DOHH2 (cell line): ENCODE measurements around the gene HYOU1.
"Not testable (repeated sequence)": the region's sequence is repeated elsewhere in the genome, so short reads cannot be mapped to it uniquely, and the experiment has no call there.

Experiments
- H3F3A ChIP-seq: fragments of 200-600 bp; sonication (generic), shearing (Covaris generic); 2 replicates; pipeline ENCODE4 v1.6.0; 2016; ENCODE audit warnings: antibody characterized with exemption, mild to moderate bottlenecking; ENCODE audit not compliant: control insufficient read depth, insufficient read depth
- H3K27ac ChIP-seq: fragments of 200-600 bp; sonication (generic); 2 replicates; pipeline ENCODE4 v1.5.1; 2014; ENCODE audit warnings: low read depth, mild to moderate bottlenecking, low read length, moderate library complexity
- H3K27me3 ChIP-seq: fragments of 200-600 bp; sonication (generic); 2 replicates; pipeline ENCODE4 v1.6.1; 2014; ENCODE audit warnings: mild to moderate bottlenecking, low read length, mixed read lengths; ENCODE audit not compliant: control insufficient read depth
- H3K36me3 ChIP-seq: fragments of 200-600 bp; sonication (generic); 2 replicates; pipeline ENCODE4 v1.6.1; 2014; ENCODE audit warnings: mild to moderate bottlenecking, low read length, moderate library complexity, mixed read lengths; ENCODE audit not compliant: control insufficient read depth
- H3K4me1 ChIP-seq: fragments of 200-600 bp; sonication (generic); 2 replicates; pipeline ENCODE4 v1.6.1; 2014; ENCODE audit warnings: mild to moderate bottlenecking, low read length, mixed read lengths; ENCODE audit not compliant: control insufficient read depth
- H3K4me2 ChIP-seq: fragments of 200-600 bp; sonication (generic); 2 replicates; pipeline ENCODE4 v1.6.0; 2014; ENCODE audit warnings: mild to moderate bottlenecking, low read length, moderate library complexity
- H3K4me3 ChIP-seq: fragments of 200-600 bp; sonication (generic); 2 replicates; pipeline ENCODE4 v1.5.1; 2014; ENCODE audit warnings: mild to moderate bottlenecking, low read length, mixed read lengths
- H3K79me2 ChIP-seq: fragments of 200-600 bp; sonication (generic); 2 replicates; pipeline ENCODE4 v1.6.1; 2014; ENCODE audit warnings: mild to moderate bottlenecking, low read length, mixed read lengths; ENCODE audit not compliant: control insufficient read depth
- H3K9me2 ChIP-seq: fragments of 200-600 bp; sonication (generic); replicated peaks from 2 replicates; pipeline ENCODE4 v1.6.1; 2014; ENCODE audit warnings: mild to moderate bottlenecking, low read length, mixed read lengths; ENCODE audit not compliant: control insufficient read depth
- H3K9me3 ChIP-seq: fragments of 200-600 bp; sonication (generic); 2 replicates; pipeline ENCODE4 v1.6.1; 2014; ENCODE audit warnings: antibody characterized with exemption, low read length, mixed read lengths; ENCODE audit not compliant: control insufficient read depth, insufficient read depth
- H4K20me1 ChIP-seq: fragments of 200-600 bp; sonication (generic); 2 replicates; pipeline ENCODE4 v1.6.0; 2014; ENCODE audit warnings: low read depth, mild to moderate bottlenecking, antibody characterized with exemption, low read length, moderate library complexity; ENCODE audit not compliant: control insufficient read depth, insufficient read depth
- CTCF ChIP-seq: fragments of 200-600 bp; sonication (generic); IDR thresholded peaks from one replicate; pipeline ENCODE4 v1.5.1; 2014; ENCODE audit warnings: antibody characterized with exemption, mild to moderate bottlenecking, low read depth, low read length; ENCODE audit not compliant: poor library complexity, severe bottlenecking
- EZH2phosphoT487 ChIP-seq: fragments of 200-600 bp; sonication (generic); IDR thresholded peaks from 2 replicates; pipeline ENCODE4 v1.6.1; 2017; ENCODE audit warnings: borderline replicate concordance, mild to moderate bottlenecking, antibody characterized with exemption, low read length, moderate library complexity, mixed read lengths

The HYOU1 gene

DNA sequence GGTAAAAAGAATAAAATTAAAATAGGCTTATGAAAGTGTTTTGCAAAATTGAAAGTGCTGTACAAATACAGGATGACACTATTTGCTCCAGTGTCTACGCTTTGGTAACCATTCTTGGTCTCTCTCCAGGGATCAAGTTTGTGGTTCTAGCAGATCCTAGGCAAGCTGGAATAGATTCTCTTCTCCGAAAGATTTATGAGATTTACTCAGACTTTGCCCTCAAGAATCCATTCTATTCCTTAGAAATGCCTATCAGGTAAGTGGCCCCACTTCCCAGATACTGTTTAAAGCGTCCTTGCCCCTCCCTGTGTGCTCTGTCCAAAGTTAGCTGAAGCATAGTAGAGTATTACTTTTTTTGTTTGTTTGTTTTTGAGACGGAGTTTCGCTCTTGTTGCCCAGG, 35.4 kb downstream of the HYOU1 start:
- no peaks in the 10 kb centered on the region for H3K9me3 ChIP-seq
- H3K79me2 ChIP-seq, result peaks cover 58% of the 10 kb centered on the region
- no peak overlapping the region for H3K27ac ChIP-seq
- H3K4me2 ChIP-seq, result peak overlapping the region; percentile 16; the same call in 1 of the 2 replicates
- TF ChIP-seq CTCF, result no peak
- H3K9me2 ChIP-seq, result no peaks in the 10 kb centered on the region
- no peak overlapping the region for H3K4me3 ChIP-seq
- H4K20me1 ChIP-seq, result 0 out of 2 replicates have a peak, but pooled peaks cover 3% of the 10 kb centered on the region
- peaks cover 26% of the 10 kb centered on the region for H3K4me1 ChIP-seq
- peaks cover 3% of the 10 kb centered on the region; the same call in 1 of the 2 replicates for H3K27me3 ChIP-seq
- peaks cover 77% of the 10 kb centered on the region for H3K36me3 ChIP-seq
- H3F3A ChIP-seq, result peaks cover 21% of the 10 kb centered on the region

GRCh38 chr11:119019996-119020395, 37.0 kb downstream of the HYOU1 start:
- H3K4me1 ChIP-seq, result peaks cover 33% of the 10 kb centered on the region
- TF ChIP-seq CTCF (no peak), EZH2phosphoT487 (no peak)
- peak overlapping the region; percentile 77 for H3K4me2 ChIP-seq
- H3K79me2 ChIP-seq, result peaks cover 75% of the 10 kb centered on the region
- H3K4me3 ChIP-seq, result peak overlapping the region; percentile 96
- no peaks in the 10 kb centered on the region for H3K9me3 ChIP-seq
- no peaks in the 10 kb centered on the region for H3K9me2 ChIP-seq
- H3F3A ChIP-seq, result peaks cover 38% of the 10 kb centered on the region
- peaks cover 6% of the 10 kb centered on the region; the same call in 1 of the 2 replicates for H4K20me1 ChIP-seq
- H3K27ac ChIP-seq, result no peak overlapping the region
- peaks cover 3% of the 10 kb centered on the region; the same call in 1 of the 2 replicates for H3K27me3 ChIP-seq
- peaks cover 77% of the 10 kb centered on the region for H3K36me3 ChIP-seq

DNA sequence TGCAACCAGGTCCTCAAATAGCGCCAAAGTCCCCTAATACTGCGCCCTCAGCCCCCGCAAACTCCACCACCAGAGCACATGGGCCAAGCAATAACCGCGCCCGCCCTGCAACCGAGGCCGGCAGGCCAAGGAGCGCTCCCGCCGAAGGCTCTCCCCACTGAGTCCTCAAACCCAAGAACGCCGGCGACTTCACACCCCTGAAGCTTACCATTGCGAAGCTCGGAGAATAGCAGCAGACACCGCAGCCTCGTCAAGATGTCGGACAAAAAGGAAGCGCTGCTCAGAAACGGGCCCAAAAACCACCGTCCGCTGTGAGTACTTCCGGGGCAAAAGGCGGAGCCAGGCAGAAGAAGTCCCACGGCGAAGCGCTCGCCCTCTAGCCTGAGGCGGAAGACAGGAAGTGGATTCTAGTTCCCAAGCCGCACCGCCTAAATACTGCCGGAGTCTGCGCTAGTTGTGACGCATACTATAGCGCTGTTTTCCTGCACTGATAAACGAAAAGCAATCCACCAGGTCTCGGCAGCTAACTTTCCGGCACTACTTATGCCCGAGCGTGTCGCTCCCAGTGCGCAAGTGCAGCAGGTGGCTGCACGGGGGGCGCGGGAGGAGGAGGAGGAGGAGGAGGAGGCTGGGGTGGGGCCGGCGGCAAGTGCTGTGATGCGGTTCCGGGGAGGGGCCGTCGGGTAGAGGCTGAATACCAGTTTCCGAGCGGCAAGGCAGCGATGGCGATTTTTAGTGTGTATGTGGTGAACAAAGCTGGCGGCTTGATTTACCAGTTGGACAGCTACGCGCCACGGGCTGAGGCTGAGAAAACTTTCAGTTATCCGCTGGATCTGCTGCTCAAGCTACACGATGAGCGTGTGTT, 38.7 kb downstream of the HYOU1 start, which contains the start of the genes RPS25 and TRAPPC4:
TSS of gene RPS25 (minus strand) at position 270 of the 865 bp plus-strand sequence. CDS start at position 211, 59 bp downstream.
TSS of gene TRAPPC4 (plus strand) at position 693 of the 865 bp plus-strand sequence. CDS start at position 723, 30 bp downstream.
- H4K20me1 ChIP-seq, result peaks cover 6% of the 10 kb centered on the region; the same call in 1 of the 2 replicates
- peaks cover 75% of the 10 kb centered on the region for H3K36me3 ChIP-seq

DNA sequence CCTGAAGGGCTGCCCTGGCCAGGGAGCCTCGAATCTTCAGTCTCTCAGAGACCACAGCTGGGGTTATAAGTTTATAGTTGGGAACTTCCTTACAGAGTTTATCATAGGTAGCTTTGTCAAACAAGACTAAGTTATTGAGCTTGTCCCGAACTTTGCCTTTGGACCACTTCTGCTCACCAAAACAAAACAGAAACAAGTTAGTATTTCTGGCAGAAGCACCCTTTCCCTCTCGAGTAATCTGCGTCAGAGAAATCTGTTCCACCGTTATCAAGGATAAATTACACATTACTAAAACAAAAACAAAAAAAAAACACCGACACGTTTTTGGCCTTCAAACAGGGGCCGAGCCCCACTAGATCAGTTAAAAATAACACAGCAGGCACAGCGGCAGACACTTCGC, 39.6 kb downstream of the HYOU1 start:
- Histone ChIP-seq H3K79me2 (peaks cover 67% of the 10 kb centered on the region), H3K4me3 (peak overlapping the region; percentile 96), H3K4me2 (peak overlapping the region; percentile 77), H3K4me1 (peaks cover 33% of the 10 kb centered on the region), H3K27ac (peak overlapping the region; percentile 93), H3K36me3 (peaks cover 74% of the 10 kb centered on the region), H3F3A (peaks cover 53% of the 10 kb centered on the region)
- not testable (repeated sequence) for H3K9me3 ChIP-seq, H4K20me1 ChIP-seq, H3K27me3 ChIP-seq, H3K9me2 ChIP-seq

More for the DNA sequence above, 38.7 kb downstream of the HYOU1 start, which contains the start of the genes RPS25 and TRAPPC4:
- Histone ChIP-seq H3K79me2 (peaks cover 71% of the 10 kb centered on the region), H3K9me2 (no peaks in the 10 kb centered on the region), H3K4me2 (peak within 1 kb of the TSS; percentile 77), H3F3A (peaks cover 47% of the 10 kb centered on the region), H3K4me3 (peak within 1 kb of the TSS; percentile 96), H3K27ac (peak within 1 kb of the TSS; percentile 93), H3K27me3 (peaks cover 3% of the 10 kb centered on the region; the same call in 1 of the 2 replicates), H3K4me1 (peaks cover 33% of the 10 kb centered on the region), H3K9me3 (no peaks in the 10 kb centered on the region)
- TF ChIP-seq CTCF, result peak; percentile 16
- no peak for TF ChIP-seq EZH2phosphoT487
